IMR-90 (cell line): ENCODE results near the gene TMEM140. TPM values are rescaled to one million over a fixed set of nuclear protein-coding genes. Genes with fewer than 3 reads are reported as not detected.

Experiments used
- ATAC-seq: fragments of 200-7000 bp; cut with Tn5 transposase; 2 replicates; pipeline ENCODE4 v1.9.1; 2020; ENCODE audit warnings: low read depth, mild to moderate bottlenecking, moderate library complexity
- BruUV-seq: library from RNA; stranded (reverse); fragments of 400-500 nt; replicated peaks from 2 replicates; lab custom pipeline; 2021; lab: Mats Ljungman, UMichigan
- CTCF ChIA-PET: fragments of 300-600 bp; formaldehyde crosslinking; extraction: SDS; loops from one replicate; lab custom pipeline; 2021; ENCODE audit warnings: antibody characterized with exemption; lab: Yijun Ruan, JAX
- POLR2A ChIA-PET: fragments of 300-600 bp; sonication (Branson Sonifier 250); formaldehyde crosslinking; loops from one replicate; lab custom pipeline; 2022; ENCODE audit warnings: antibody characterized with exemption; ENCODE audit not compliant: unreplicated experiment; lab: Charles Lee
- DNase-seq: peaks from one replicate; pipeline ENCODE4 v3.0.0; 2013
- H2AFZ ChIP-seq: replicated peaks from 2 replicates; pipeline ENCODE3; 2013; ENCODE audit warnings: low read length, mild to moderate bottlenecking; ENCODE audit not compliant: poor library complexity
- H2AK5ac ChIP-seq: 2 replicates; pipeline ENCODE4 v1.6.1; 2013; ENCODE audit warnings: low read depth, low read length, inconsistent platforms
- H2AK9ac ChIP-seq: replicated peaks from 2 replicates; pipeline ENCODE3; 2013; ENCODE audit warnings: mild to moderate bottlenecking, low read depth, low read length, moderate library complexity; ENCODE audit not compliant: poor library complexity
- H2BK120ac ChIP-seq: 2 replicates; pipeline ENCODE4 v1.6.1; 2013; ENCODE audit warnings: low read depth, low read length, inconsistent platforms
- H2BK15ac ChIP-seq: 3 replicates; pipeline ENCODE4 v1.6.1; 2013; ENCODE audit warnings: low read depth, low read length, inconsistent platforms
- H2BK20ac ChIP-seq: 2 replicates; pipeline ENCODE4 v1.6.1; 2013; ENCODE audit warnings: low read depth, mild to moderate bottlenecking, inconsistent platforms, low read length, moderate library complexity
- H2BK5ac ChIP-seq: 2 replicates; pipeline ENCODE4 v1.6.1; 2013; ENCODE audit warnings: mild to moderate bottlenecking, low read depth, low read length, inconsistent platforms; ENCODE audit not compliant: poor library complexity, severe bottlenecking
- H3K14ac ChIP-seq: replicated peaks from 2 replicates; pipeline ENCODE4 v1.6.1; 2013; ENCODE audit warnings: low read depth, low read length, inconsistent platforms
- H3K18ac ChIP-seq: 2 replicates; pipeline ENCODE4 v1.6.1; 2013; ENCODE audit warnings: low read depth, low read length, control low read depth
- H3K23ac ChIP-seq: 2 replicates; pipeline ENCODE4 v1.6.1; 2013; ENCODE audit warnings: low read depth, low read length, inconsistent platforms
- H3K27ac ChIP-seq: 2 replicates; pipeline ENCODE4 v1.5.1; 2013; ENCODE audit warnings: mild to moderate bottlenecking, control low read depth, low read length; ENCODE audit not compliant: insufficient read depth
- H3K27me3 ChIP-seq: 2 replicates; pipeline ENCODE4 v1.6.1; 2013; ENCODE audit warnings: low read length; ENCODE audit not compliant: control insufficient read depth, insufficient read depth
- H3K36me3 ChIP-seq: 2 replicates; pipeline ENCODE4 v1.6.1; 2013; ENCODE audit warnings: low read length, mixed read lengths; ENCODE audit not compliant: control insufficient read depth, insufficient read depth
- H3K4ac ChIP-seq: 2 replicates; pipeline ENCODE4 v1.6.1; 2013; ENCODE audit warnings: low read depth, low read length, inconsistent platforms
- H3K4me1 ChIP-seq: 2 replicates; pipeline ENCODE4 v1.6.1; 2013; ENCODE audit warnings: low read length, mixed read lengths; ENCODE audit not compliant: control insufficient read depth, insufficient read depth
- H3K4me2 ChIP-seq: 2 replicates; pipeline ENCODE4 v1.6.1; 2013; ENCODE audit warnings: low read depth, mild to moderate bottlenecking, control low read depth, low read length, moderate library complexity
- H3K4me3 ChIP-seq: 2 replicates; pipeline ENCODE4 v1.5.1; 2013; ENCODE audit warnings: low read depth, mild to moderate bottlenecking, control low read depth, low read length, moderate library complexity; ENCODE audit not compliant: insufficient read depth
- H3K56ac ChIP-seq: 2 replicates; pipeline ENCODE4 v1.6.1; 2013; ENCODE audit warnings: low read length, inconsistent platforms; ENCODE audit not compliant: insufficient read depth; ENCODE audit errors: extremely low read depth
- H3K79me1 ChIP-seq, 2 experiments: 2 replicates each; pipeline ENCODE4 v1.6.1; 2013; ENCODE audit warnings: low read length in 2 of 2, inconsistent platforms in 1 of 2, low read depth in 1 of 2
- H3K9ac ChIP-seq: 2 replicates; pipeline ENCODE4 v1.6.1; 2013; ENCODE audit warnings: low read depth, low read length, control low read depth
- H3K9me1 ChIP-seq: 2 replicates; pipeline ENCODE4 v1.6.1; 2013; ENCODE audit warnings: low read length, inconsistent platforms; ENCODE audit not compliant: insufficient read depth
- H3K9me3 ChIP-seq: 2 replicates; pipeline ENCODE4 v1.6.1; 2013; ENCODE audit warnings: low read length; ENCODE audit not compliant: control insufficient read depth, insufficient read depth
- H4K20me1 ChIP-seq: 2 replicates; pipeline ENCODE4 v1.6.1; 2013; ENCODE audit warnings: low read length, inconsistent platforms; ENCODE audit not compliant: insufficient read depth
- H4K5ac ChIP-seq: 2 replicates; pipeline ENCODE4 v1.6.1; 2013; ENCODE audit warnings: mild to moderate bottlenecking, low read depth, low read length, control low read depth
- H4K8ac ChIP-seq, 2 experiments: 2 replicates each; pipeline ENCODE4 v1.6.1; 2013; ENCODE audit warnings: low read depth in 2 of 2, low read length in 2 of 2, control low read depth in 1 of 2, inconsistent platforms in 1 of 2
- H4K91ac ChIP-seq: 2 replicates; pipeline ENCODE4 v1.6.1; 2013; ENCODE audit warnings: low read depth, low read length, inconsistent platforms; ENCODE audit not compliant: insufficient read depth
- BHLHE40 ChIP-seq: fragments of 150-350 bp; IDR thresholded peaks from 2 replicates; pipeline ENCODE4 v1.6.1; 2016; ENCODE audit warnings: mild to moderate bottlenecking, low read depth, low read length
- CEBPB ChIP-seq: IDR thresholded peaks from 2 replicates; pipeline ENCODE4 v1.6.1; 2012; ENCODE audit warnings: low read depth, low read length, improper control_type of control experiment
- USF2 ChIP-seq: fragments of 150-350 bp; IDR thresholded peaks from 2 replicates; pipeline ENCODE4 v1.6.1; 2017; ENCODE audit warnings: mild to moderate bottlenecking, antibody characterized with exemption, low read length, low read depth
- WGBS, 2 experiments: methylation state at CpG; one replicate each; pipeline versions ENCODE4 v1.1.5 to v1.1.7; 2013; ENCODE audit warnings: missing lambda C conversion rate in 2 of 2; ENCODE audit not compliant: insufficient read length in 1 of 2; ENCODE audit errors: extremely low coverage in 2 of 2; 5-methylcytosine and 5-hydroxymethylcytosine counted together
- dilution Hi-C: fragments of 300-500 bp; cut with HindIII; formaldehyde crosslinking; loops from one replicate; pipeline ENCODE4 v1.14.3; 2018; ENCODE audit warnings: low sequenced_read_pairs; ENCODE audit not compliant: unreplicated experiment
- in situ Hi-C: fragments of 300-500 bp; cut with MboI; formaldehyde crosslinking; loops from 3 replicates; pipeline ENCODE4 v1.14.3; 2019; ENCODE audit warnings: low sequenced_read_pairs, inconsistent platforms, mixed read lengths
- intact Hi-C: fragments of 100-400 bp; cut with micrococcal nuclease; formaldehyde crosslinking; loops from 2 replicates; pipeline ENCODE4 v1.10.0; 2022
- polyA plus RNA-seq, 3 experiments: library from polyadenylated mRNA; depleted of rRNA; stranded (reverse); fragments of >200 nt; gene quantifications; 2 replicates each; pipeline ENCODE4 v1.2.3, GENCODE V29; 2012; ENCODE audit warnings: low replicate concordance in 1 of 3
- total RNA-seq: library from RNA; depleted of rRNA; stranded (reverse); fragments of >200 nt; gene quantifications from 2 replicates; pipeline ENCODE4 v1.2.3, GENCODE V29; 2012

Gene TMEM140
- total and polyA plus RNA-seq, 2 of the 4 experiments (the other 2 are of a cell fraction): 0.24 to 0.72 TPM

- ChIA-PET CTCF (no interaction called here), POLR2A (no interaction called here)
- Histone ChIP-seq H3K23ac (no peak overlapping the region), H3K18ac (peak overlapping the region; percentile 33; the same call in 1 of the 2 replicates), H3K14ac (peak overlapping the region; percentile 68; the same call in 1 of the 2 replicates), H2AK5ac (peak overlapping the region; percentile 94; the same call in 1 of the 2 replicates), H3K27me3 (no peaks in the 10 kb centered on the region), H4K91ac (no peak overlapping the region), H2BK20ac (0 out of 2 replicates have a peak overlapping the region, but pooled peaks have one; percentile 9), H3K9me3 (peaks cover 5% of the 10 kb centered on the region; the same call in 1 of the 2 replicates), H2BK120ac (peak overlapping the region; percentile 38; the same call in 1 of the 2 replicates), H3K4me3 (no peak overlapping the region), H4K5ac (no peak overlapping the region), H2BK5ac (peak overlapping the region; percentile 56), H3K36me3 (peaks cover 4% of the 10 kb centered on the region; the same call in 1 of the 2 replicates), H3K4me2 (no peak overlapping the region), H2BK15ac (no peak overlapping the region), H4K8ac (peak overlapping the region in 1 of 2 experiments; percentile 41; a peak in 3 of 4 replicates), H2AFZ (no peak overlapping the region), H2AK9ac (no peak overlapping the region), H4K20me1 (no peaks in the 10 kb centered on the region), H3K56ac (peak overlapping the region; percentile 48; the same call in 1 of the 2 replicates), H3K9me1 (peaks cover 4% of the 10 kb centered on the region), H3K9ac (no peak overlapping the region), H3K79me1 (peaks cover 0 to 23% of the 10 kb centered on the region in 2 experiments; a peak in 2 of 4 replicates), H3K4ac (peak overlapping the region; percentile 46; the same call in 1 of the 2 replicates), H3K4me1 (peaks cover 16% of the 10 kb centered on the region), H3K27ac (peak overlapping the region; percentile 76; the same call in 1 of the 2 replicates)
- BruUV-seq: no TSS peak
- intact Hi-C loops: no loop called here
- no peak for DNase-seq
- TF ChIP-seq USF2 (no peak), BHLHE40 (no peak), CEBPB (0 out of 2 replicates have a peak, but pooled peaks have one; percentile 2)
- no CpG with 5 or more reads among the region's 2 CpGs for WGBS, 2 experiments
- peak; percentile 40 for ATAC-seq
- in situ Hi-C loops: loop anchor here (10.0 kb wide), 2 partner anchors 175 to 475 kb away; partner anchors contain the start of gene AGBL3
- dilution Hi-C loops: no loop called here
Measured at GRCh38 chr7:135159359-135160085, 11.7 kb downstream of the TMEM140 start.
